ENCODE data around the gene C16orf96.

Gene C16orf96

DNA sequence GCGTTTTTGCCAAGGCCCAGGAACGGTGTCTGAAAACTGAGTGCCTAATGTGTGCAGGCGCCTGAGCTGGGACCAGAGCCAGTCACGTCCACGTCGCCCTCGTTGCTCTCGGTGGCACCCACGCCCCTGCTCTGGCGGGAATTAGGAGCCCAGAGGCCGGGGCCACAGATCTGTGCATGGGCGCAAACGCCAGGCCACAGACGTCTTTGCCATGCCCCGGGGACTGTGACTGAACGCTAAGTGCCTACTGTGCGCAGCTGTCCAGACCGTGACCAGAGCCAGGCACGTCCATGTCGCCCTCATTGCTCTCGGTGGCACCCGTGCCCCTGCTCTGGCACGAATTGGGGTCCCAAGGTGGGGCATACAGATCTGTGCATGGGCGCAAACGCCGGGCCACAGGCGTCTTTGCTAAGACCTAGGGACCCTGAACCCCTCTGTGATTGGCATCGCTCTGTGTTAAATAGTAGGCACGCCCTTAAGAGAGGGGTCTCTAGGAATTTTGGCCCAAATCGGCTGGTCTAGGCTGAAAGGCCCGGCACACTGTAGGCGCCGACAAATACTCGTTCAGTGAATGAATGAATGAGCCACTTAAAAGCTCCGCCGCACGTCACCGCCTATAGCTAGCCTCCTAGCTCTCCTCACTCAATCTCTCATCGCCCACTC, 59.4 kb downstream of the C16orf96 start (continued):
- TF ChIP-seq ZNF513 (tag by site-specific recombination; IDR thresholded peaks at IDR 0.05) = no peak
- TF ChIP-seq, protein P1, sequence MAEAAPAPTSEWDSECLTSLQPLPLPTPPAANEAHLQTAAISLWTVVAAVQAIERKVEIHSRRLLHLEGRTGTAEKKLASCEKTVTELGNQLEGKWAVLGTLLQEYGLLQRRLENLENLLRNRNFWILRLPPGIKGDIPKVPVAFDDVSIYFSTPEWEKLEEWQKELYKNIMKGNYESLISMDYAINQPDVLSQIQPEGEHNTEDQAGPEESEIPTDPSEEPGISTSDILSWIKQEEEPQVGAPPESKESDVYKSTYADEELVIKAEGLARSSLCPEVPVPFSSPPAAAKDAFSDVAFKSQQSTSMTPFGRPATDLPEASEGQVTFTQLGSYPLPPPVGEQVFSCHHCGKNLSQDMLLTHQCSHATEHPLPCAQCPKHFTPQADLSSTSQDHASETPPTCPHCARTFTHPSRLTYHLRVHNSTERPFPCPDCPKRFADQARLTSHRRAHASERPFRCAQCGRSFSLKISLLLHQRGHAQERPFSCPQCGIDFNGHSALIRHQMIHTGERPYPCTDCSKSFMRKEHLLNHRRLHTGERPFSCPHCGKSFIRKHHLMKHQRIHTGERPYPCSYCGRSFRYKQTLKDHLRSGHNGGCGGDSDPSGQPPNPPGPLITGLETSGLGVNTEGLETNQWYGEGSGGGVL (tag by site-specific recombination; IDR thresholded peaks at IDR 0.05) = no peak
- 0 out of 2 replicates have a peak, but pooled peaks have one; percentile 8 for TF ChIP-seq ZSCAN23 (tag by site-specific recombination; IDR thresholded peaks at IDR 0.05)
- no peak for TF ChIP-seq REPIN1 (tag by site-specific recombination; IDR thresholded peaks at IDR 0.05; ENCODE audit: low read depth)
- TF ChIP-seq ZNF350 (tag by site-specific recombination; IDR thresholded peaks at IDR 0.05) = no peak
- no peak for TF ChIP-seq ZNF521 (tag by site-specific recombination; IDR thresholded peaks at IDR 0.05)
- TF ChIP-seq, protein P2, sequence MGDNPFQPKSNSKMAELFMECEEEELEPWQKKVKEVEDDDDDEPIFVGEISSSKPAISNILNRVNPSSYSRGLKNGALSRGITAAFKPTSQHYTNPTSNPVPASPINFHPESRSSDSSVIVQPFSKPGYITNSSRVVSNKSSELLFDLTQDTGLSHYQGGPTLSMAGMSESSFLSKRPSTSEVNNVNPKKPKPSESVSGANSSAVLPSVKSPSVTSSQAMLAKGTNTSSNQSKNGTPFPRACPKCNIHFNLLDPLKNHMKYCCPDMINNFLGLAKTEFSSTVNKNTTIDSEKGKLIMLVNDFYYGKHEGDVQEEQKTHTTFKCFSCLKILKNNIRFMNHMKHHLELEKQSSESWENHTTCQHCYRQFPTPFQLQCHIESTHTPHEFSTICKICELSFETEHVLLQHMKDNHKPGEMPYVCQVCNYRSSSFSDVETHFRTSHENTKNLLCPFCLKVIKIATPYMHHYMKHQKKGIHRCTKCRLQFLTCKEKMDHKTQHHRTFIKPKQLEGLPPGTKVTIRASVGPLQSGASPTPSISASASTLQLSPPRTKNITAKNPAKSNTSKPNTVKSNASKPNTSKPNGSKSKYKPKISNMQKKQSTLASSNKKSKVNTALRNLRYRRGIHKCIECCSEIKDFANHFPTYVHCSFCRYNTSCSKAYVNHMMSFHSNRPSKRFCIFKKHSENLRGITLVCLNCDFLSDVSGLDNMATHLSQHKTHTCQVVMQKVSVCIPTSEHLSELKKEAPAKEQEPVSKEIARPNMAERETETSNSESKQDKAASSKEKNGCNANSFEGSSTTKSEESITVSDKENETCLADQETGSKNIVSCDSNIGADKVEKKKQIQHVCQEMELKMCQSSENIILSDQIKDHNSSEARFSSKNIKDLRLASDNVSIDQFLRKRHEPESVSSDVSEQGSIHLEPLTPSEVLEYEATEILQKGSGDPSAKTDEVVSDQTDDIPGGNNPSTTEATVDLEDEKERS (tag by site-specific recombination; IDR thresholded peaks at IDR 0.05) = no peak
- TF ChIP-seq ZNF776 (tag by site-specific recombination; IDR thresholded peaks at IDR 0.05; ENCODE audit: borderline replicate concordance) = no peak
- peak; percentile 72; the same call in 1 of the 2 replicates for TF ChIP-seq ZSCAN30 (tag by site-specific recombination; IDR thresholded peaks at IDR 0.05)
- 0 out of 2 replicates have a peak, but pooled peaks have one; percentile 1 for TF ChIP-seq ZBTB48 (tag by site-specific recombination; IDR thresholded peaks at IDR 0.05)
- no peak for TF ChIP-seq ZNF677 (tag by site-specific recombination; IDR thresholded peaks at IDR 0.05)
- TF ChIP-seq, protein P3, sequence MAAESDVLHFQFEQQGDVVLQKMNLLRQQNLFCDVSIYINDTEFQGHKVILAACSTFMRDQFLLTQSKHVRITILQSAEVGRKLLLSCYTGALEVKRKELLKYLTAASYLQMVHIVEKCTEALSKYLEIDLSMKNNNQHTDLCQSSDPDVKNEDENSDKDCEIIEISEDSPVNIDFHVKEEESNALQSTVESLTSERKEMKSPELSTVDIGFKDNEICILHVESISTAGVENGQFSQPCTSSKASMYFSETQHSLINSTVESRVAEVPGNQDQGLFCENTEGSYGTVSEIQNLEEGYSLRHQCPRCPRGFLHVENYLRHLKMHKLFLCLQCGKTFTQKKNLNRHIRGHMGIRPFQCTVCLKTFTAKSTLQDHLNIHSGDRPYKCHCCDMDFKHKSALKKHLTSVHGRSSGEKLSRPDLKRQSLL (tag by site-specific recombination; IDR thresholded peaks at IDR 0.05) = peak; percentile 93
- no peak for TF ChIP-seq ZNF354C (tag by site-specific recombination; IDR thresholded peaks at IDR 0.05; ENCODE audit: borderline replicate concordance, low read depth)
- no peak for TF ChIP-seq ZNF510 (tag by site-specific recombination; IDR thresholded peaks at IDR 0.05; ENCODE audit: insufficient replicate concordance)
- no peak for TF ChIP-seq ZNF654 (tag by site-specific recombination; IDR thresholded peaks at IDR 0.05; ENCODE audit: low read depth)

GRCh38 chr16:4616047-4616811, 60.1 kb downstream of the C16orf96 start:
- H3K4me1 ChIP-seq (ENCODE audit: control insufficient read depth, insufficient read depth, low read length) = no peaks in the 10 kb centered on the region; the same call in 1 of the 2 replicates
- H3K4me3 ChIP-seq (ENCODE audit: low read depth, low read length) = peak overlapping the region; percentile 50
- H3K27ac ChIP-seq (ENCODE audit: extremely low read depth, low read depth, low read length) = peak overlapping the region; percentile 96
- CTCF ChIA-PET = interaction anchor here (1.1 to 1.7 kb wide), 3 partner anchors 8 to 35 kb away, joined by 3 to 8 read pairs (median 4); partner anchors contain the start of gene MGRN1
- no peaks in the 10 kb centered on the region for H3K36me3 ChIP-seq (ENCODE audit: control insufficient read depth in 2 of 2, insufficient read depth in 1 of 2, low read length in 2 of 2)
- H3K9me3 ChIP-seq (ENCODE audit: control insufficient read depth, insufficient read depth, low read depth, low read length) = no peaks in the 10 kb centered on the region
- POLR2A ChIA-PET = interaction anchor here (0.5 to 3.6 kb wide), 8 partner anchors 9 to 417 kb away, joined by 3 to 31 read pairs (median 4); partner anchors contain the start of genes ANKS3, CDIP1, DNAAF8 and MGRN1
- TF ChIP-seq, protein P4, sequence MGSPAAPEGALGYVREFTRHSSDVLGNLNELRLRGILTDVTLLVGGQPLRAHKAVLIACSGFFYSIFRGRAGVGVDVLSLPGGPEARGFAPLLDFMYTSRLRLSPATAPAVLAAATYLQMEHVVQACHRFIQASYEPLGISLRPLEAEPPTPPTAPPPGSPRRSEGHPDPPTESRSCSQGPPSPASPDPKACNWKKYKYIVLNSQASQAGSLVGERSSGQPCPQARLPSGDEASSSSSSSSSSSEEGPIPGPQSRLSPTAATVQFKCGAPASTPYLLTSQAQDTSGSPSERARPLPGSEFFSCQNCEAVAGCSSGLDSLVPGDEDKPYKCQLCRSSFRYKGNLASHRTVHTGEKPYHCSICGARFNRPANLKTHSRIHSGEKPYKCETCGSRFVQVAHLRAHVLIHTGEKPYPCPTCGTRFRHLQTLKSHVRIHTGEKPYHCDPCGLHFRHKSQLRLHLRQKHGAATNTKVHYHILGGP (tag by site-specific recombination; IDR thresholded peaks at IDR 0.05) = no peak
- no peak; the same call in 1 of the 2 replicates for TF ChIP-seq ZNF692 (tag by site-specific recombination; IDR thresholded peaks at IDR 0.05)
- TF ChIP-seq ZNF677 (tag by site-specific recombination; IDR thresholded peaks at IDR 0.05) = no peak
- no peak for TF ChIP-seq FEZF1 (tag by site-specific recombination; IDR thresholded peaks at IDR 0.05)
- no peak for TF ChIP-seq ZSCAN16 (tag by site-specific recombination; IDR thresholded peaks at IDR 0.05)
- TF ChIP-seq ZNF514 (tag by site-specific recombination; IDR thresholded peaks at IDR 0.05) = no peak
- no peak for TF ChIP-seq ZNF548 (tag by site-specific recombination; IDR thresholded peaks at IDR 0.05)
- no peak for TF ChIP-seq ZNF221 (tag by site-specific recombination; IDR thresholded peaks at IDR 0.05; ENCODE audit: borderline replicate concordance)
- TF ChIP-seq ZNF341 (tag by site-specific recombination; IDR thresholded peaks at IDR 0.05; ENCODE audit: low read depth) = peak; percentile 90

Data from HEK293 (cell line).